Caco-2 (cell line): Measurements from ENCODE around the gene SIK3. TPM values are rescaled to one million over a fixed set of nuclear protein-coding genes. Genes with fewer than 3 reads are reported as not detected.

Source experiments
- BruUV-seq: library from RNA; stranded (reverse); fragments of 400-500 nt; replicated peaks from 2 replicates; lab custom pipeline; 2021; lab: Mats Ljungman, UMichigan
- CTCF ChIA-PET: fragments of 300-600 bp; sonication (Branson Sonifier 250); formaldehyde crosslinking; loops from one replicate; lab custom pipeline; 2022; ENCODE audit warnings: antibody characterized with exemption; lab: Charles Lee
- POLR2A ChIA-PET: fragments of 300-600 bp; sonication (Branson Sonifier 250); formaldehyde crosslinking; loops from one replicate; lab custom pipeline; 2022; ENCODE audit warnings: antibody characterized with exemption; lab: Charles Lee
- DNase-seq, 2 experiments: peaks; one replicate each; pipeline versions ENCODE4 v3.0.0 to v3.0.0-alpha.2; 2020 to 2022
- H3K27me3 ChIP-seq: replicated peaks from 2 replicates; pipeline ENCODE4 v1.6.0; 2011; ENCODE audit warnings: low read length; ENCODE audit not compliant: control insufficient read depth, insufficient read depth
- H3K36me3 ChIP-seq: 2 replicates; pipeline ENCODE4 v1.5.1; 2011; ENCODE audit warnings: low read length; ENCODE audit not compliant: control insufficient read depth, insufficient read depth
- H3K4me1 ChIP-seq: fragments of 250-450 bp; sonication (Bioruptor Pico); 2 replicates; pipeline ENCODE4 v1.5.1; 2020; ENCODE audit warnings: mild to moderate bottlenecking
- H3K4me3 ChIP-seq: 2 replicates; pipeline ENCODE4 v1.5.1; 2011; ENCODE audit warnings: low read depth, mild to moderate bottlenecking, control low read depth, low read length
- H3K9me3 ChIP-seq: fragments of 250-450 bp; sonication (Bioruptor Pico); 2 replicates; pipeline ENCODE4 v1.5.1; 2020; ENCODE audit warnings: mild to moderate bottlenecking, moderate library complexity
- H3K27ac Mint-ChIP-seq: one replicate; pipeline ENCODE4 v1.8.0; 2022; ENCODE audit warnings: mixed read lengths; ENCODE audit not compliant: unreplicated experiment
- H3K27me3 Mint-ChIP-seq: one replicate; pipeline ENCODE4 v1.8.0; 2022; ENCODE audit warnings: mixed read lengths; ENCODE audit not compliant: insufficient read depth, unreplicated experiment
- H3K36me3 Mint-ChIP-seq: one replicate; pipeline ENCODE4 v1.8.0; 2022; ENCODE audit warnings: mild to moderate bottlenecking, mixed read lengths; ENCODE audit not compliant: insufficient read depth, unreplicated experiment
- H3K4me1 Mint-ChIP-seq: one replicate; pipeline ENCODE4 v1.8.0; 2022; ENCODE audit warnings: low read depth, mixed read lengths; ENCODE audit not compliant: unreplicated experiment
- H3K4me3 Mint-ChIP-seq: one replicate; pipeline ENCODE4 v1.8.0; 2022; ENCODE audit warnings: mild to moderate bottlenecking, moderate library complexity, mixed read lengths; ENCODE audit not compliant: unreplicated experiment
- H3K9me3 Mint-ChIP-seq: one replicate; pipeline ENCODE4 v1.8.0; 2022; ENCODE audit warnings: mixed read lengths; ENCODE audit not compliant: unreplicated experiment
- intact Hi-C: fragments of 100-400 bp; cut with micrococcal nuclease; formaldehyde crosslinking; loops from one replicate; pipeline ENCODE4 v1.10.0; 2022; ENCODE audit not compliant: unreplicated experiment
- total RNA-seq: library from RNA; stranded (reverse); gene quantifications from 2 replicates; pipeline ENCODE4 v1.2.3, GENCODE V29; 2022
- TF ChIP-seq, protein P1 (sequence below), 2 experiments: fragments of 200-600 bp in 1 of 2; IDR thresholded peaks; 1 replicate in 1 of 2; 2 replicates in 1 of 2; pipeline versions ENCODE4 v1.5.1 to v1.8.0; 2011 to 2022; ENCODE audit warnings: antibody characterized with exemption in 1 of 2, control low read depth in 1 of 2, inconsistent platforms in 1 of 2, low read depth in 1 of 2, low read length in 1 of 2, mild to moderate bottlenecking in 1 of 2, moderate library complexity in 1 of 2; ENCODE audit not compliant: insufficient read depth in 1 of 2, severe bottlenecking in 1 of 2, unreplicated experiment in 1 of 2

SIK3 gene
- total RNA-seq, 1 experiment from 2014 or later: 65.7 TPM

DNA sequence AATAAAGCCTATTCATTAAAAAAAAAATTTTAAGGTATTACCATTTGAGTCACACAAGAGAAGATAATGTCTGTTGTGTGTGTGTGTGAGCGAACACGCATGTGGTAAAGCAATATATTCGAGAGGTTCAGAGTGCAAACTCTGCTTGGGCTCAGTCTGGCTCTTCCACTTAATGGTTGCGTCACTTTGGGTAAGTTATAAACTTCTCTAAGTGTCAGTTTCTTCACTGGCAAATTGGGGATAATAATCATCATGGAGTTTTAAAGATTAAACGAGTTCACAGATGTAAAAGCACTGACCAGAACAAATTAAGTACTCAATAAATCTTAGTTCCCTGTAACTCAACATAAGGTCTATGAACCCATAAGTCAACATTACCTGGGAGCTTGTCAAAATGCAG is 37.0 kb downstream of the SIK3 start:
- Mint-ChIP-seq H3K27me3 (no peaks in the 10 kb centered on the region), H3K4me1 (peaks cover 10% of the 10 kb centered on the region), H3K36me3 (peaks cover 4% of the 10 kb centered on the region), H3K9me3 (no peaks in the 10 kb centered on the region), H3K4me3 (no peak overlapping the region), H3K27ac (no peak overlapping the region)
- Histone ChIP-seq H3K4me3 (no peak overlapping the region), H3K36me3 (no peaks in the 10 kb centered on the region), H3K4me1 (peaks cover 3% of the 10 kb centered on the region; the same call in 1 of the 2 replicates), H3K27me3 (no peaks in the 10 kb centered on the region), H3K9me3 (no peaks in the 10 kb centered on the region)
- TF ChIP-seq, protein P1, sequence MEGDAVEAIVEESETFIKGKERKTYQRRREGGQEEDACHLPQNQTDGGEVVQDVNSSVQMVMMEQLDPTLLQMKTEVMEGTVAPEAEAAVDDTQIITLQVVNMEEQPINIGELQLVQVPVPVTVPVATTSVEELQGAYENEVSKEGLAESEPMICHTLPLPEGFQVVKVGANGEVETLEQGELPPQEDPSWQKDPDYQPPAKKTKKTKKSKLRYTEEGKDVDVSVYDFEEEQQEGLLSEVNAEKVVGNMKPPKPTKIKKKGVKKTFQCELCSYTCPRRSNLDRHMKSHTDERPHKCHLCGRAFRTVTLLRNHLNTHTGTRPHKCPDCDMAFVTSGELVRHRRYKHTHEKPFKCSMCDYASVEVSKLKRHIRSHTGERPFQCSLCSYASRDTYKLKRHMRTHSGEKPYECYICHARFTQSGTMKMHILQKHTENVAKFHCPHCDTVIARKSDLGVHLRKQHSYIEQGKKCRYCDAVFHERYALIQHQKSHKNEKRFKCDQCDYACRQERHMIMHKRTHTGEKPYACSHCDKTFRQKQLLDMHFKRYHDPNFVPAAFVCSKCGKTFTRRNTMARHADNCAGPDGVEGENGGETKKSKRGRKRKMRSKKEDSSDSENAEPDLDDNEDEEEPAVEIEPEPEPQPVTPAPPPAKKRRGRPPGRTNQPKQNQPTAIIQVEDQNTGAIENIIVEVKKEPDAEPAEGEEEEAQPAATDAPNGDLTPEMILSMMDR (IDR thresholded peaks at IDR 0.05; ENCODE audit: insufficient read depth in 1 of 2, low read depth in 1 of 2, low read length in 1 of 2, severe bottlenecking in 1 of 2, unreplicated experiment in 1 of 2): no peak
- intact Hi-C loops: no loop called here
- no TSS peak for BruUV-seq
- CTCF ChIA-PET: no interaction called here
- POLR2A ChIA-PET: no interaction called here
- DNase-seq: no peak

- no peak overlapping the region for H3K27ac Mint-ChIP-seq
- CTCF ChIA-PET: interaction anchor here (1.3 kb wide), 1 partner anchor 18 kb away, joined by 3 read pairs; no protein-coding TSS in a partner anchor
- Histone ChIP-seq H3K9me3 (no peaks in the 10 kb centered on the region), H3K36me3 (no peaks in the 10 kb centered on the region), H3K4me1 (peaks cover 16% of the 10 kb centered on the region), H3K27me3 (no peaks in the 10 kb centered on the region), H3K4me3 (no peak overlapping the region)
- H3K27me3 Mint-ChIP-seq: no peaks in the 10 kb centered on the region
- H3K9me3 Mint-ChIP-seq: no peaks in the 10 kb centered on the region
- intact Hi-C loops: no loop called here
- POLR2A ChIA-PET: no interaction called here
- H3K36me3 Mint-ChIP-seq: no peaks in the 10 kb centered on the region
- peaks cover 20% of the 10 kb centered on the region for H3K4me1 Mint-ChIP-seq
- BruUV-seq: no TSS peak
- TF ChIP-seq, protein P1 (IDR thresholded peaks at IDR 0.05; ENCODE audit: insufficient read depth in 1 of 2, low read depth in 1 of 2, low read length in 1 of 2, severe bottlenecking in 1 of 2, unreplicated experiment in 1 of 2): no peak
- no peak for DNase-seq
- H3K4me3 Mint-ChIP-seq: no peak overlapping the region
These were observed 38.5 kb downstream of the SIK3 start for GRCh38 chr11:117059611-117060148.

GRCh38 chr11:117058761-117059261 is 39.4 kb downstream of the SIK3 start:
- intact Hi-C loops: no loop called here
- TF ChIP-seq, protein P1 (IDR thresholded peaks at IDR 0.05; ENCODE audit: insufficient read depth in 1 of 2, low read depth in 1 of 2, low read length in 1 of 2, severe bottlenecking in 1 of 2, unreplicated experiment in 1 of 2): no peak
- H3K36me3 ChIP-seq: no peaks in the 10 kb centered on the region
- no peak overlapping the region for H3K27ac Mint-ChIP-seq
- peaks cover 21% of the 10 kb centered on the region for H3K4me1 ChIP-seq
- no peak overlapping the region for H3K4me3 ChIP-seq
- ChIA-PET CTCF (interaction anchor here (1.3 kb wide), 1 partner anchor 19 kb away, joined by 3 read pairs; no protein-coding TSS in a partner anchor), POLR2A (no interaction called here)
- no peaks in the 10 kb centered on the region for H3K9me3 ChIP-seq
- no peaks in the 10 kb centered on the region for H3K9me3 Mint-ChIP-seq
- no peaks in the 10 kb centered on the region for H3K36me3 Mint-ChIP-seq
- no peaks in the 10 kb centered on the region for H3K27me3 Mint-ChIP-seq
- DNase-seq: no peak
- no peak overlapping the region for H3K4me3 Mint-ChIP-seq
- no peaks in the 10 kb centered on the region for H3K27me3 ChIP-seq
- no TSS peak for BruUV-seq
- H3K4me1 Mint-ChIP-seq: peaks cover 20% of the 10 kb centered on the region
